ENCODE measurements around the gene SLC35C1. TPM values are rescaled to one million over a fixed set of nuclear protein-coding genes. Genes with fewer than 3 reads are reported as not detected.

The SLC35C1 gene
- total and polyA plus RNA-seq, 2 of the 13 experiments (the other 11 are each of a cell fraction or from before 2014, with no cell fraction given), result 2.9 to 7.0 TPM

DNA sequence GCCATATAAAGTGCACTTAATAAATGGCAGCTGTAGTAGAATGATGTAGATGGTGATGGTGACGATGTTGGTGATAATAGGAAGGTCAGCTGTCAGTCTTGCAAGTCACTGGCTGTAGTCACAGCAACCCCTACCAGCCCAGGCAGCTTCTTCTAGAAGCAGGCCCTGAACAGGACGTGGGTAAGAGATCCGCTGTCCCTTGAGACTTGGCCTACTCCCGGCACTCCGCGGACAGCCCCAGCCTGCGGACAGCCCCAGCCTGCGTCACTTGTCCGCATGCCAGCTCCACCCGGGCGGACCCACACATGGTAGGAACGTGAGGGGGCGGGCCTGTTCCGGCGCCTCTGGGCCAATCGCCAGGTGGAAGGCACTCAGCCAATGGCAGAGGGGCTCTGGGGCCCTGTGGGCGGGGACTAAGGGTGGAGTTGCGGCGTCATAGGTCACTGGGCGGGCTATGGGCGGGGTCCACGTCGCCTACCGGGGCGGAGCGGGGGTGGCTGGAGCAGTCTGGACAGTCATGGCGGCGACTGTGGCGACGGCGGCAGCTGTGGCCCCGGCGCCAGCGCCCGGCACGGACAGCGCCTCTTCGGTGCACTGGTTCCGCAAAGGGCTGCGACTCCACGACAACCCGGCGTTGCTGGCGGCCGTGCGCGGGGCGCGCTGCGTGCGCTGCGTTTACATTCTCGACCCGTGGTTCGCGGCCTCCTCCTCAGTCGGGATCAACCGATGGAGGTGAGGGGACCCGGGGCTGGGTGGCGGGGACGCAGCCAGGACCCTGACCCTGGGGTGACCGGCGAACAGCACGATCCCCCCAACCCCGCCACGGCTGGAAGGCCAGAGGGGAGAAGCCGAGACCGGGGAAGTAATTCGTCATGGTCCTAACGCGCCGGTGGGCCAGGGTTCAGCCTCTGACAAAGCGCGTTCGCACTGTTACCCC is 42.3 kb downstream of the SLC35C1 start, which contains the start of gene CRY2 (continued):
- TF ChIP-seq, protein P1, sequence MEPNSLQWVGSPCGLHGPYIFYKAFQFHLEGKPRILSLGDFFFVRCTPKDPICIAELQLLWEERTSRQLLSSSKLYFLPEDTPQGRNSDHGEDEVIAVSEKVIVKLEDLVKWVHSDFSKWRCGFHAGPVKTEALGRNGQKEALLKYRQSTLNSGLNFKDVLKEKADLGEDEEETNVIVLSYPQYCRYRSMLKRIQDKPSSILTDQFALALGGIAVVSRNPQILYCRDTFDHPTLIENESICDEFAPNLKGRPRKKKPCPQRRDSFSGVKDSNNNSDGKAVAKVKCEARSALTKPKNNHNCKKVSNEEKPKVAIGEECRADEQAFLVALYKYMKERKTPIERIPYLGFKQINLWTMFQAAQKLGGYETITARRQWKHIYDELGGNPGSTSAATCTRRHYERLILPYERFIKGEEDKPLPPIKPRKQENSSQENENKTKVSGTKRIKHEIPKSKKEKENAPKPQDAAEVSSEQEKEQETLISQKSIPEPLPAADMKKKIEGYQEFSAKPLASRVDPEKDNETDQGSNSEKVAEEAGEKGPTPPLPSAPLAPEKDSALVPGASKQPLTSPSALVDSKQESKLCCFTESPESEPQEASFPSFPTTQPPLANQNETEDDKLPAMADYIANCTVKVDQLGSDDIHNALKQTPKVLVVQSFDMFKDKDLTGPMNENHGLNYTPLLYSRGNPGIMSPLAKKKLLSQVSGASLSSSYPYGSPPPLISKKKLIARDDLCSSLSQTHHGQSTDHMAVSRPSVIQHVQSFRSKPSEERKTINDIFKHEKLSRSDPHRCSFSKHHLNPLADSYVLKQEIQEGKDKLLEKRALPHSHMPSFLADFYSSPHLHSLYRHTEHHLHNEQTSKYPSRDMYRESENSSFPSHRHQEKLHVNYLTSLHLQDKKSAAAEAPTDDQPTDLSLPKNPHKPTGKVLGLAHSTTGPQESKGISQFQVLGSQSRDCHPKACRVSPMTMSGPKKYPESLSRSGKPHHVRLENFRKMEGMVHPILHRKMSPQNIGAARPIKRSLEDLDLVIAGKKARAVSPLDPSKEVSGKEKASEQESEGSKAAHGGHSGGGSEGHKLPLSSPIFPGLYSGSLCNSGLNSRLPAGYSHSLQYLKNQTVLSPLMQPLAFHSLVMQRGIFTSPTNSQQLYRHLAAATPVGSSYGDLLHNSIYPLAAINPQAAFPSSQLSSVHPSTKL (CRISPR knock-in tag; IDR thresholded peaks at IDR 0.05), result peak; percentile 64; the same call in 1 of the 2 replicates
- TF ChIP-seq ZNF775 (CRISPR knock-in tag; IDR thresholded peaks at IDR 0.05; ENCODE audit: borderline replicate concordance), result no peak
- TF ChIP-seq, protein P2, sequence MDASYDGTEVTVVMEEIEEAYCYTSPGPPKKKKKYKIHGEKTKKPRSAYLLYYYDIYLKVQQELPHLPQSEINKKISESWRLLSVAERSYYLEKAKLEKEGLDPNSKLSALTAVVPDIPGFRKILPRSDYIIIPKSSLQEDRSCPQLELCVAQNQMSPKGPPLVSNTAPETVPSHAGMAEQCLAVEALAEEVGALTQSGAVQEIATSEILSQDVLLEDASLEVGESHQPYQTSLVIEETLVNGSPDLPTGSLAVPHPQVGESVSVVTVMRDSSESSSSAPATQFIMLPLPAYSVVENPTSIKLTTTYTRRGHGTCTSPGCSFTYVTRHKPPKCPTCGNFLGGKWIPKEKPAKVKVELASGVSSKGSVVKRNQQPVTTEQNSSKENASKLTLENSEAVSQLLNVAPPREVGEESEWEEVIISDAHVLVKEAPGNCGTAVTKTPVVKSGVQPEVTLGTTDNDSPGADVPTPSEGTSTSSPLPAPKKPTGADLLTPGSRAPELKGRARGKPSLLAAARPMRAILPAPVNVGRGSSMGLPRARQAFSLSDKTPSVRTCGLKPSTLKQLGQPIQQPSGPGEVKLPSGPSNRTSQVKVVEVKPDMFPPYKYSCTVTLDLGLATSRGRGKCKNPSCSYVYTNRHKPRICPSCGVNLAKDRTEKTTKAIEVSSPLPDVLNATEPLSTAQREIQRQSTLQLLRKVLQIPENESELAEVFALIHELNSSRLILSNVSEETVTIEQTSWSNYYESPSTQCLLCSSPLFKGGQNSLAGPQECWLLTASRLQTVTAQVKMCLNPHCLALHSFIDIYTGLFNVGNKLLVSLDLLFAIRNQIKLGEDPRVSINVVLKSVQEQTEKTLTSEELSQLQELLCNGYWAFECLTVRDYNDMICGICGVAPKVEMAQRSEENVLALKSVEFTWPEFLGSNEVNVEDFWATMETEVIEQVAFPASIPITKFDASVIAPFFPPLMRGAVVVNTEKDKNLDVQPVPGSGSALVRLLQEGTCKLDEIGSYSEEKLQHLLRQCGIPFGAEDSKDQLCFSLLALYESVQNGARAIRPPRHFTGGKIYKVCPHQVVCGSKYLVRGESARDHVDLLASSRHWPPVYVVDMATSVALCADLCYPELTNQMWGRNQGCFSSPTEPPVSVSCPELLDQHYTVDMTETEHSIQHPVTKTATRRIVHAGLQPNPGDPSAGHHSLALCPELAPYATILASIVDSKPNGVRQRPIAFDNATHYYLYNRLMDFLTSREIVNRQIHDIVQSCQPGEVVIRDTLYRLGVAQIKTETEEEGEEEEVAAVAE (CRISPR knock-in tag; IDR thresholded peaks at IDR 0.05; ENCODE audit: borderline replicate concordance), result no peak
- no peak for TF ChIP-seq ZNF180 (CRISPR knock-in tag; IDR thresholded peaks at IDR 0.05; ENCODE audit: borderline replicate concordance, low read depth)
- TF ChIP-seq CEBPB (IDR thresholded peaks at IDR 0.05; ENCODE audit: borderline replicate concordance, low read depth, low read length), result no peak
- no peak for TF ChIP-seq ZNF703 (CRISPR knock-in tag; IDR thresholded peaks at IDR 0.05; ENCODE audit: borderline replicate concordance)
- no peak for TF ChIP-seq KDM5A (IDR thresholded peaks at IDR 0.05; ENCODE audit: borderline replicate concordance, low read length)
- no peak for TF ChIP-seq CBX2 (IDR thresholded peaks at IDR 0.05; ENCODE audit: low read depth, low read length)
- no peak for TF ChIP-seq CBX2 (CRISPR knock-in tag; IDR thresholded peaks at IDR 0.05; ENCODE audit: low read depth)
- no peak for TF ChIP-seq POLR2AphosphoS2 (IDR thresholded peaks at IDR 0.05; ENCODE audit: low read depth, low read length)
- TF ChIP-seq MEIS2 (CRISPR knock-in tag; IDR thresholded peaks at IDR 0.05), result peak; percentile 88
- no peak for TF ChIP-seq MEIS1 (CRISPR knock-in tag; IDR thresholded peaks at IDR 0.05; ENCODE audit: borderline replicate concordance)
- TF ChIP-seq NCOA2 (CRISPR knock-in tag; IDR thresholded peaks at IDR 0.05), result no peak
- TF ChIP-seq TBL1XR1 (IDR thresholded peaks at IDR 0.05; ENCODE audit: borderline replicate concordance, low read length, partially characterized antibody), result peak; percentile 18
- peak; percentile 73 for TF ChIP-seq ATF1 (CRISPR knock-in tag; IDR thresholded peaks at IDR 0.05)
- TF ChIP-seq, protein P3, sequence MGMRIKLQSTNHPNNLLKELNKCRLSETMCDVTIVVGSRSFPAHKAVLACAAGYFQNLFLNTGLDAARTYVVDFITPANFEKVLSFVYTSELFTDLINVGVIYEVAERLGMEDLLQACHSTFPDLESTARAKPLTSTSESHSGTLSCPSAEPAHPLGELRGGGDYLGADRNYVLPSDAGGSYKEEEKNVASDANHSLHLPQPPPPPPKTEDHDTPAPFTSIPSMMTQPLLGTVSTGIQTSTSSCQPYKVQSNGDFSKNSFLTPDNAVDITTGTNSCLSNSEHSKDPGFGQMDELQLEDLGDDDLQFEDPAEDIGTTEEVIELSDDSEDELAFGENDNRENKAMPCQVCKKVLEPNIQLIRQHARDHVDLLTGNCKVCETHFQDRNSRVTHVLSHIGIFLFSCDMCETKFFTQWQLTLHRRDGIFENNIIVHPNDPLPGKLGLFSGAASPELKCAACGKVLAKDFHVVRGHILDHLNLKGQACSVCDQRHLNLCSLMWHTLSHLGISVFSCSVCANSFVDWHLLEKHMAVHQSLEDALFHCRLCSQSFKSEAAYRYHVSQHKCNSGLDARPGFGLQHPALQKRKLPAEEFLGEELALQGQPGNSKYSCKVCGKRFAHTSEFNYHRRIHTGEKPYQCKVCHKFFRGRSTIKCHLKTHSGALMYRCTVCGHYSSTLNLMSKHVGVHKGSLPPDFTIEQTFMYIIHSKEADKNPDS (CRISPR knock-in tag; IDR thresholded peaks at IDR 0.05), result 0 out of 2 replicates have a peak, but pooled peaks have one; percentile 56
- no peak for TF ChIP-seq REXO4 (CRISPR knock-in tag; IDR thresholded peaks at IDR 0.05; ENCODE audit: borderline replicate concordance)
- TF ChIP-seq TOPORS (CRISPR knock-in tag; IDR thresholded peaks at IDR 0.05), result no peak

All from HepG2 (cell line).